PC-9 (cell line): ENCODE results near the gene NOL6. TPM values are rescaled to one million over a fixed set of nuclear protein-coding genes. Genes with fewer than 3 reads are reported as not detected.

ENCODE experiments used
- BruUV-seq: library from RNA; stranded (reverse); fragments of 400-500 nt; replicated peaks from 2 replicates; lab custom pipeline; 2021; lab: Mats Ljungman, UMichigan
- CTCF ChIA-PET: fragments of 300-600 bp; sonication (Branson Sonifier 250); formaldehyde crosslinking; loops from one replicate; lab custom pipeline; 2022; ENCODE audit warnings: antibody characterized with exemption; lab: Charles Lee
- POLR2A ChIA-PET: fragments of 300-600 bp; sonication (Branson Sonifier 250); formaldehyde crosslinking; loops from one replicate; lab custom pipeline; 2022; ENCODE audit warnings: antibody characterized with exemption; ENCODE audit not compliant: unreplicated experiment; lab: Charles Lee
- DNase-seq, 2 experiments: peaks; one replicate each; pipeline versions ENCODE4 v3.0.0 to v3.0.0-alpha.2; 2015 to 2022; ENCODE audit warnings: mixed read lengths in 1 of 2
- H2AFZ ChIP-seq: fragments of 200-600 bp; sonication (generic); 2 replicates; pipeline ENCODE4 v1.8.1; 2017; ENCODE audit warnings: antibody characterized with exemption
- H3F3A ChIP-seq: fragments of 200-600 bp; sonication (generic); 2 replicates; pipeline ENCODE4 v1.8.1; 2017; ENCODE audit warnings: antibody characterized with exemption, mild to moderate bottlenecking, low read depth; ENCODE audit not compliant: insufficient read depth
- H3K27ac ChIP-seq: fragments of 200-600 bp; sonication (generic); 2 replicates; pipeline ENCODE4 v1.6.1; 2016; ENCODE audit warnings: mixed run types
- H3K27me3 ChIP-seq: fragments of 200-600 bp; sonication (generic); 2 replicates; pipeline ENCODE4 v1.6.1; 2016; ENCODE audit warnings: low read depth, mixed run types; ENCODE audit not compliant: insufficient read depth
- H3K36me3 ChIP-seq: fragments of 200-600 bp; sonication (generic); 2 replicates; pipeline ENCODE4 v1.6.1; 2016; ENCODE audit warnings: low read depth, mixed run types
- H3K4me1 ChIP-seq: fragments of 200-600 bp; sonication (generic); replicated peaks from 2 replicates; pipeline ENCODE4 v1.6.1; 2016; ENCODE audit warnings: mixed run types; ENCODE audit not compliant: insufficient read depth
- H3K4me2 ChIP-seq: fragments of 200-600 bp; sonication (generic); 2 replicates; pipeline ENCODE4 v1.6.1; 2017; ENCODE audit warnings: mixed run types
- H3K4me3 ChIP-seq: fragments of 200-600 bp; sonication (generic); 2 replicates; pipeline ENCODE4 v1.6.1; 2016; ENCODE audit warnings: mixed run types
- H3K79me2 ChIP-seq: fragments of 200-600 bp; sonication (generic); 2 replicates; pipeline ENCODE4 v1.6.1; 2017; ENCODE audit warnings: low read depth, mixed run types
- H3K9me2 ChIP-seq: fragments of 200-600 bp; sonication (generic); 2 replicates; pipeline ENCODE4 v1.8.1; 2017; ENCODE audit warnings: mild to moderate bottlenecking; ENCODE audit not compliant: insufficient read depth
- H3K9me3 ChIP-seq: fragments of 200-600 bp; sonication (generic); 2 replicates; pipeline ENCODE4 v1.8.1; 2016; ENCODE audit warnings: low read depth; ENCODE audit not compliant: insufficient read depth
- H4K20me1 ChIP-seq: fragments of 200-600 bp; sonication (generic); 2 replicates; pipeline ENCODE4 v1.8.1; 2017; ENCODE audit not compliant: insufficient read depth
- EZH2 ChIP-seq: fragments of 200-600 bp; sonication (generic); IDR thresholded peaks from 2 replicates; pipeline ENCODE4 v1.8.0; 2017; ENCODE audit warnings: antibody characterized with exemption, low read depth
- intact Hi-C: fragments of 100-400 bp; cut with micrococcal nuclease; formaldehyde crosslinking; loops from one replicate; pipeline ENCODE4 v1.10.0; 2022; ENCODE audit not compliant: unreplicated experiment
- total RNA-seq: library from RNA; stranded (reverse); gene quantifications from 2 replicates; pipeline ENCODE4 v1.2.3, GENCODE V29; 2021
- TF ChIP-seq, protein P1 (sequence below): fragments of 200-600 bp; sonication (generic); conservative IDR thresholded peaks from 2 replicates; pipeline ENCODE4 v1.6.1; 2017; ENCODE audit warnings: mixed run types, antibody characterized with exemption, mild to moderate bottlenecking, moderate library complexity

The NOL6 gene
- total RNA-seq, 1 experiment from 2014 or later = 15.5 TPM

DNA sequence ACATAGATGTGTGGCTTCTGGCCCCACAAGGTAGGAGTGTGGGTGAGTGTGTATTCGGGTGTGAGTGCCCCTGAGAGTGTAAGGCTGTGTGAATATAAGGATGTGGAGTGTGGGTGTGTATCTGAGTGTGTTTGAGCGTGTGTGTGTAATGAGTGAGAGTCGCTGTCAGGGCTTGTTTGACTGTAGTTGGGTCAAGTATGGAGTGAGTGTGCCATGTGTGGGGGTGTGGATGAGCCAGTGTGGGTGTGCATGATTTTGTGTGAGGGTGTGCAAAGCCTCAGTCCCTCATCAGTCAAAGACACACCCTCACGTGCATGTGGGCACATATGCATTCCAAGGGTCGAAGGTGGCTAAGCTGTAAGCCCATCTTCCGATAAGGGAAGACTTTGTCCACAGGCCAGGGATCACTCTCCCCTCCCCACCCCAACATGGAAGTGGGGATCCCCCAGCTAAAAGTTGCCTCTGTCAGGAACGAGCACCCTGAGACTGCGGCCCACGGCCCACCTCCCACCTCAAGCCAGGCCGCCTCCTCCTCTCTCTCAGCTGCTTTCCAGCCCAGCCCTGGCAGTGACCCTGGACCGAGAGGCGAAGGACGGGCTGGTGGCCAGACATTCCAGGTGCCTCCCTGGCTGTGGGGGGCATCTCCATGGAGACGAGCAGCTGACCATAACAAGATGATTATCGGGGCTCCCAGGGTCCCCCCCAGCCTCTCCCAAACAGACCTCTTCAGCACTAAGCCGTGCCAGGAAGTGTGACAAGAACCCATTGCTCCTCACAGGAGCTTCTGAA, 39.2 kb downstream of the NOL6 start:
- no peak for DNase-seq
- H3K4me2 ChIP-seq = no peak overlapping the region
- CTCF ChIA-PET = interaction anchor here (0.6 kb wide), 1 partner anchor 60 kb away, joined by 4 read pairs; no protein-coding TSS in a partner anchor
- H3K27ac ChIP-seq = no peak overlapping the region
- H3K4me1 ChIP-seq = peaks cover 36% of the 10 kb centered on the region
- peaks cover 12% of the 10 kb centered on the region; the same call in 1 of the 2 replicates for H3F3A ChIP-seq
- no TSS peak for BruUV-seq
- no peak overlapping the region for H3K4me3 ChIP-seq
- no peaks in the 10 kb centered on the region for H4K20me1 ChIP-seq
- POLR2A ChIA-PET = no interaction called here
- H3K27me3 ChIP-seq = no peaks in the 10 kb centered on the region
- H3K36me3 ChIP-seq = no peaks in the 10 kb centered on the region
- intact Hi-C loops = no loop called here
- no peaks in the 10 kb centered on the region for H3K9me3 ChIP-seq
- H3K79me2 ChIP-seq = no peaks in the 10 kb centered on the region
- H3K9me2 ChIP-seq = no peaks in the 10 kb centered on the region
- TF ChIP-seq EZH2 = no peak
- TF ChIP-seq, protein P1, sequence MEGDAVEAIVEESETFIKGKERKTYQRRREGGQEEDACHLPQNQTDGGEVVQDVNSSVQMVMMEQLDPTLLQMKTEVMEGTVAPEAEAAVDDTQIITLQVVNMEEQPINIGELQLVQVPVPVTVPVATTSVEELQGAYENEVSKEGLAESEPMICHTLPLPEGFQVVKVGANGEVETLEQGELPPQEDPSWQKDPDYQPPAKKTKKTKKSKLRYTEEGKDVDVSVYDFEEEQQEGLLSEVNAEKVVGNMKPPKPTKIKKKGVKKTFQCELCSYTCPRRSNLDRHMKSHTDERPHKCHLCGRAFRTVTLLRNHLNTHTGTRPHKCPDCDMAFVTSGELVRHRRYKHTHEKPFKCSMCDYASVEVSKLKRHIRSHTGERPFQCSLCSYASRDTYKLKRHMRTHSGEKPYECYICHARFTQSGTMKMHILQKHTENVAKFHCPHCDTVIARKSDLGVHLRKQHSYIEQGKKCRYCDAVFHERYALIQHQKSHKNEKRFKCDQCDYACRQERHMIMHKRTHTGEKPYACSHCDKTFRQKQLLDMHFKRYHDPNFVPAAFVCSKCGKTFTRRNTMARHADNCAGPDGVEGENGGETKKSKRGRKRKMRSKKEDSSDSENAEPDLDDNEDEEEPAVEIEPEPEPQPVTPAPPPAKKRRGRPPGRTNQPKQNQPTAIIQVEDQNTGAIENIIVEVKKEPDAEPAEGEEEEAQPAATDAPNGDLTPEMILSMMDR = no peak
- H2AFZ ChIP-seq = no peak overlapping the region

DNA sequence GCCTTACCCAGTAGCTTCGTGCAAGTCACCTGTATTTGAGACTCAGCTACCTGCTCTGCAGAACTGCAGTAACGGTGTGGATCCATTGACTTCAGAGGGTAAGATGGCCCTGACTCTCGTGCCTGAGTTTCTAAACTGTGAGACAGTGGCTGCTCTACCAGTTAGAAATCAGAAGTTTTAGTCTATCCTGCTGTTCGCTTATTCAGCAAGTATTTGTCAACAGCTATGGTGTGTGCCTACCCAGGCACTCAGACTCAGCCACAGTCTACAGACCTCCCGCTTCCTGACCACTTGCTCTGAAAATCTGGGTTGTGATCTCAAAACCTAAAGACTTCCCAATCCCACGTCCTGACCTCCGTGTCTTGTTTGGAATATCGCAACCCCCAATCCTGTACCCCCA, 39.9 kb downstream of the NOL6 start:
- H3K27me3 ChIP-seq = no peaks in the 10 kb centered on the region
- DNase-seq = no peak
- no peaks in the 10 kb centered on the region for H3K79me2 ChIP-seq
- POLR2A ChIA-PET = no interaction called here
- H3K4me1 ChIP-seq = peaks cover 29% of the 10 kb centered on the region
- no peak overlapping the region for H3K4me3 ChIP-seq
- H3K4me2 ChIP-seq = no peak overlapping the region
- H2AFZ ChIP-seq = no peak overlapping the region
- CTCF ChIA-PET = no interaction called here
- BruUV-seq = no TSS peak
- no peaks in the 10 kb centered on the region for H3K9me2 ChIP-seq
- no peaks in the 10 kb centered on the region for H3K9me3 ChIP-seq
- H3K36me3 ChIP-seq = no peaks in the 10 kb centered on the region
- no peaks in the 10 kb centered on the region for H4K20me1 ChIP-seq
- H3F3A ChIP-seq = peaks cover 10% of the 10 kb centered on the region; the same call in 1 of the 2 replicates
- H3K27ac ChIP-seq = no peak overlapping the region
- intact Hi-C loops = no loop called here
- TF ChIP-seq EZH2 = no peak
- TF ChIP-seq, protein P1 = no peak

DNA sequence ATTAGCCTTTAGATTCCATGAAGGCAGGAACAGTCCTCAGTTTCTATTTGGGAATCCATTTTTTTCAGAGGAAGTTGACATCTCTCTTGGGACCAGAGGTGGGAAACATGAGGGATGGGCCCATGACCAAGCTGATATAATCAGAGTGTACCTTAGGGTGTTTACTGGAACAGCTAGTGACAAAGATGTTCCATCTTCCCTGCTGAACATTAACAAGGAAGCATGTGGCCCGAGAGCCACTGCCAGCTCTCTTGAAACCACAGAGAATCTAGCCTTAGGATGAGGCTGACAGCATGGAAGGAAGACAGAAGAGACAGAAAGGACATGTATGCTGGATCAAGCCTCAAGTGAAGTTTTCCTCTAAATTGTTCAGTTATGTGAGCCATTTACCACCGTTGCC, 42.3 kb downstream of the NOL6 start:
- H3K79me2 ChIP-seq = no peaks in the 10 kb centered on the region
- no peak overlapping the region for H2AFZ ChIP-seq
- no peaks in the 10 kb centered on the region for H3K36me3 ChIP-seq
- H3K4me2 ChIP-seq = no peak overlapping the region
- H3K27ac ChIP-seq = no peak overlapping the region
- H3K9me3 ChIP-seq = no peaks in the 10 kb centered on the region
- ChIA-PET POLR2A (no interaction called here), CTCF (interaction anchor here (0.9 to 1.6 kb wide), 2 partner anchors 16 to 22 kb away, joined by 5 to 10 read pairs; no protein-coding TSS in a partner anchor)
- H3K4me1 ChIP-seq = peaks cover 18% of the 10 kb centered on the region
- no peaks in the 10 kb centered on the region for H3K27me3 ChIP-seq
- TF ChIP-seq EZH2 = no peak
- TF ChIP-seq, protein P1 = no peak
- BruUV-seq = no TSS peak
- H4K20me1 ChIP-seq = no peaks in the 10 kb centered on the region
- intact Hi-C loops = no loop called here
- H3K4me3 ChIP-seq = no peak overlapping the region
- no peaks in the 10 kb centered on the region for H3K9me2 ChIP-seq
- H3F3A ChIP-seq = peaks cover 7% of the 10 kb centered on the region; the same call in 1 of the 2 replicates
- DNase-seq = no peak
